Left renal cortex interstitium (tissue), 4 donors: ENCODE data around the gene METTL9. TPM values are rescaled to one million over a fixed set of nuclear protein-coding genes. Genes with fewer than 3 reads are reported as not detected.
"Not testable (repeated sequence)": the region's sequence is repeated elsewhere in the genome, so short reads cannot be mapped to it uniquely, and the experiment has no call there.

Source experiments
- DNase-seq, 4 donors: peaks; one replicate each; pipeline ENCODE4 v3.0.0-alpha.2; 2013; ENCODE audit warnings: low read depth in 4 of 4, low spot score in 2 of 4, missing footprints in 1 of 4
- polyA plus RNA-seq, 4 donors: library from polyadenylated mRNA; unstranded; fragments of 120-200 nt; gene quantifications; one replicate each; pipeline ENCODE4 v1.2.1, GENCODE V29; 2013; ENCODE audit not compliant: insufficient read length in 4 of 4

METTL9 gene
- polyA plus RNA-seq, 4 donors, result 226 to 269 (median 252) TPM

GRCh38 chr16:21570676-21571017, 28.7 kb upstream of the METTL9 start:
- DNase-seq, result no peak

- DNase-seq, result not testable (repeated sequence)
Measured at GRCh38 chr16:21573506-21573905, 25.9 kb upstream of the METTL9 start.

- DNase-seq, result no peak
Measured at GRCh38 chr16:21574372-21574771, 25.0 kb upstream of the METTL9 start.

GRCh38 chr16:21576323-21576722, 23.1 kb upstream of the METTL9 start:
- not testable (repeated sequence) for DNase-seq

GRCh38 chr16:21577487-21577886, 21.9 kb upstream of the METTL9 start:
- not testable (repeated sequence) for DNase-seq

- not testable (repeated sequence) for DNase-seq
Measured at GRCh38 chr16:21578311-21578710, 21.1 kb upstream of the METTL9 start.

- not testable (repeated sequence) for DNase-seq
Measured at GRCh38 chr16:21580131-21580530, 19.2 kb upstream of the METTL9 start.

- no peak for DNase-seq
Measured at GRCh38 chr16:21580807-21581206, 18.6 kb upstream of the METTL9 start.

GRCh38 chr16:21584817-21585216, 14.6 kb upstream of the METTL9 start:
- no peak for DNase-seq

- DNase-seq, result not testable (repeated sequence)
Measured at GRCh38 chr16:21588593-21588992, 10.8 kb upstream of the METTL9 start.

- DNase-seq, result no peak
Measured at GRCh38 chr16:21589551-21589950, 9.8 kb upstream of the METTL9 start.

- DNase-seq, result no peak
Measured at GRCh38 chr16:21590287-21590686, 9.1 kb upstream of the METTL9 start.

- no peak for DNase-seq
Measured at GRCh38 chr16:21590796-21591195, 8.6 kb upstream of the METTL9 start.

- DNase-seq, result no peak
Measured at GRCh38 chr16:21592191-21592590, 7.2 kb upstream of the METTL9 start.

- DNase-seq, result no peak
Measured at GRCh38 chr16:21593530-21594289, 5.7 kb upstream of the METTL9 start.

- DNase-seq, result no peak
Measured at GRCh38 chr16:21597561-21598030, 1.8 kb upstream of the METTL9 start.

- DNase-seq, result no peak
Measured at GRCh38 chr16:21598206-21598605, 1.2 kb upstream of the METTL9 start.

GRCh38 chr16:21598701-21599121, 666 bp upstream of the METTL9 start:
- DNase-seq, result peak in 1 of 4 donors; percentile 43

- peak in 1 of 4 donors; percentile 47 for DNase-seq
Measured at GRCh38 chr16:21600031-21600773, 825 bp downstream of the METTL9 start.

GRCh38 chr16:21602785-21603184, 3.4 kb downstream of the METTL9 start:
- no peak for DNase-seq

GRCh38 chr16:21603928-21604327, 4.6 kb downstream of the METTL9 start:
- no peak for DNase-seq

- not testable (repeated sequence) for DNase-seq
Measured at GRCh38 chr16:21605848-21606247, 6.5 kb downstream of the METTL9 start.
